Upper lobe of left lung (tissue), 4 donors: Measurements from ENCODE around the gene DOC2B.

Experiments used
- CTCF ChIP-seq, 6 experiments: fragments of 450-650 bp in 4 of 6; fragments of 200-600 bp in 2 of 6; sonication (generic) in 2 of 6; IDR thresholded peaks; one replicate each; pipeline ENCODE4 v1.5.1; 2016 to 2019; ENCODE audit warnings: antibody characterized with exemption in 6 of 6
- POLR2A ChIP-seq, 4 donors: fragments of 450-650 bp; IDR thresholded peaks; one replicate each; pipeline ENCODE4 v1.5.1; 2016 to 2017; ENCODE audit warnings: antibody characterized with exemption in 4 of 4, mild to moderate bottlenecking in 2 of 4

GRCh38 chr17:189444-189843, 8.0 kb upstream of the DOC2B start:
- no peak for TF ChIP-seq CTCF (IDR thresholded peaks at IDR 0.05)
- no peak for TF ChIP-seq POLR2A (IDR thresholded peaks at IDR 0.05)
